NOMO-1 treated with DMSO at 0.1 percent for 48 hours (cell line): ENCODE measurements around the gene UTP18.
"Not testable (repeated sequence)": the region's sequence is repeated elsewhere in the genome, so short reads cannot be mapped to it uniquely, and the experiment has no call there.

Experiments
- DNase-seq: peaks from one replicate; lab custom pipeline; 2025; ENCODE audit not compliant: unreplicated experiment; lab: John Stamatoyannopoulos, UW

The UTP18 gene

GRCh38 chr17:51330861-51331503 lies 70.6 kb downstream of the UTP18 start:
- DNase-seq: not testable (repeated sequence)

GRCh38 chr17:51335006-51335590 lies 74.8 kb downstream of the UTP18 start:
- DNase-seq: no peak

GRCh38 chr17:51335883-51336822 lies 75.8 kb downstream of the UTP18 start:
- DNase-seq: no peak

- DNase-seq: no peak
Measured at GRCh38 chr17:51341457-51341856, 81.1 kb downstream of the UTP18 start.

- DNase-seq: no peak
Measured at GRCh38 chr17:51342257-51342656, 81.9 kb downstream of the UTP18 start.

- DNase-seq: no peak
Measured at GRCh38 chr17:51344532-51344931, 84.2 kb downstream of the UTP18 start.

- DNase-seq: no peak
Measured at GRCh38 chr17:51346218-51346982, 86.1 kb downstream of the UTP18 start.
